WTC11 (cell line): Measurements from ENCODE around the gene DNAJB9.

Source experiments
- CTCF ChIP-seq: fragments of 200-600 bp; IDR thresholded peaks from 2 replicates; pipeline ENCODE4 v1.8.0; 2022; ENCODE audit warnings: antibody characterized with exemption
- FOXJ3 ChIP-seq: sonication (generic); formaldehyde crosslinking; IDR thresholded peaks from 2 replicates; pipeline ENCODE4 v1.9.0; 2021; ENCODE audit warnings: missing genetic modification reagents, mild to moderate bottlenecking, borderline replicate concordance
- HMGXB4 ChIP-seq: sonication (generic); formaldehyde crosslinking; IDR thresholded peaks from 2 replicates; pipeline ENCODE4 v1.8.1; 2023; ENCODE audit warnings: mild to moderate bottlenecking, moderate library complexity, missing genetic modification reagents
- NR2C2 ChIP-seq: sonication (generic); formaldehyde crosslinking; IDR thresholded peaks from 2 replicates; pipeline ENCODE4 v1.8.0; 2022; ENCODE audit warnings: mild to moderate bottlenecking, missing genetic modification reagents
- USF2 ChIP-seq: sonication (generic); formaldehyde crosslinking; IDR thresholded peaks from 2 replicates; pipeline ENCODE4 v1.8.1; 2023; ENCODE audit warnings: mild to moderate bottlenecking, missing genetic modification reagents, moderate library complexity
- ZNF232 ChIP-seq: sonication (generic); formaldehyde crosslinking; IDR thresholded peaks from 2 replicates; pipeline ENCODE4 v1.8.0; 2022; ENCODE audit warnings: mild to moderate bottlenecking, missing genetic modification reagents
- ZNF532 ChIP-seq: fragments of 250-450 bp; sonication (Bioruptor Pico); IDR thresholded peaks from 2 replicates; pipeline ENCODE4 v1.9.0; 2021; ENCODE audit warnings: mild to moderate bottlenecking, borderline replicate concordance
- ZNF671 ChIP-seq: fragments of 250-450 bp; sonication (Bioruptor Pico); IDR thresholded peaks from 2 replicates; pipeline ENCODE4 v1.8.0; 2021; ENCODE audit warnings: mild to moderate bottlenecking

GRCh38 chr7:108605559-108606201 is 36.0 kb downstream of the DNAJB9 start:
- no peak for TF ChIP-seq CTCF
- TF ChIP-seq HMGXB4 (CRISPR knock-in tag): no peak
- TF ChIP-seq ZNF232 (CRISPR knock-in tag): no peak
- no peak for TF ChIP-seq ZNF532 (CRISPR knock-in tag)
- TF ChIP-seq FOXJ3: no peak
- TF ChIP-seq NR2C2 (CRISPR knock-in tag): no peak
- TF ChIP-seq USF2 (CRISPR knock-in tag): no peak
- no peak for TF ChIP-seq ZNF671 (CRISPR knock-in tag)
